IMR-90 (cell line): ENCODE data around the gene RASGRF2. TPM values are rescaled to one million over a fixed set of nuclear protein-coding genes. Genes with fewer than 3 reads are reported as not detected.

ENCODE experiments used
- ATAC-seq: fragments of 200-7000 bp; cut with Tn5 transposase; 2 replicates; pipeline ENCODE4 v1.9.1; 2020; ENCODE audit warnings: low read depth, mild to moderate bottlenecking, moderate library complexity
- BruUV-seq: library from RNA; stranded (reverse); fragments of 400-500 nt; replicated peaks from 2 replicates; lab custom pipeline; 2021; lab: Mats Ljungman, UMichigan
- CTCF ChIA-PET: fragments of 300-600 bp; formaldehyde crosslinking; extraction: SDS; loops from one replicate; lab custom pipeline; 2021; ENCODE audit warnings: antibody characterized with exemption; lab: Yijun Ruan, JAX
- POLR2A ChIA-PET: fragments of 300-600 bp; sonication (Branson Sonifier 250); formaldehyde crosslinking; loops from one replicate; lab custom pipeline; 2022; ENCODE audit warnings: antibody characterized with exemption; ENCODE audit not compliant: unreplicated experiment; lab: Charles Lee
- DNase-seq: peaks from one replicate; pipeline ENCODE4 v3.0.0; 2013
- H2AFZ ChIP-seq: replicated peaks from 2 replicates; pipeline ENCODE3; 2013; ENCODE audit warnings: low read length, mild to moderate bottlenecking; ENCODE audit not compliant: poor library complexity
- H2AK5ac ChIP-seq: 2 replicates; pipeline ENCODE4 v1.6.1; 2013; ENCODE audit warnings: low read depth, low read length, inconsistent platforms
- H2AK9ac ChIP-seq: replicated peaks from 2 replicates; pipeline ENCODE3; 2013; ENCODE audit warnings: mild to moderate bottlenecking, low read depth, low read length, moderate library complexity; ENCODE audit not compliant: poor library complexity
- H2BK120ac ChIP-seq: 2 replicates; pipeline ENCODE4 v1.6.1; 2013; ENCODE audit warnings: low read depth, low read length, inconsistent platforms
- H2BK15ac ChIP-seq: 3 replicates; pipeline ENCODE4 v1.6.1; 2013; ENCODE audit warnings: low read depth, low read length, inconsistent platforms
- H2BK20ac ChIP-seq: 2 replicates; pipeline ENCODE4 v1.6.1; 2013; ENCODE audit warnings: low read depth, mild to moderate bottlenecking, inconsistent platforms, low read length, moderate library complexity
- H2BK5ac ChIP-seq: 2 replicates; pipeline ENCODE4 v1.6.1; 2013; ENCODE audit warnings: mild to moderate bottlenecking, low read depth, low read length, inconsistent platforms; ENCODE audit not compliant: poor library complexity, severe bottlenecking
- H3K14ac ChIP-seq: replicated peaks from 2 replicates; pipeline ENCODE4 v1.6.1; 2013; ENCODE audit warnings: low read depth, low read length, inconsistent platforms
- H3K18ac ChIP-seq: 2 replicates; pipeline ENCODE4 v1.6.1; 2013; ENCODE audit warnings: low read depth, low read length, control low read depth
- H3K23ac ChIP-seq: 2 replicates; pipeline ENCODE4 v1.6.1; 2013; ENCODE audit warnings: low read depth, low read length, inconsistent platforms
- H3K27ac ChIP-seq: 2 replicates; pipeline ENCODE4 v1.5.1; 2013; ENCODE audit warnings: mild to moderate bottlenecking, control low read depth, low read length; ENCODE audit not compliant: insufficient read depth
- H3K27me3 ChIP-seq: 2 replicates; pipeline ENCODE4 v1.6.1; 2013; ENCODE audit warnings: low read length; ENCODE audit not compliant: control insufficient read depth, insufficient read depth
- H3K36me3 ChIP-seq: 2 replicates; pipeline ENCODE4 v1.6.1; 2013; ENCODE audit warnings: low read length, mixed read lengths; ENCODE audit not compliant: control insufficient read depth, insufficient read depth
- H3K4ac ChIP-seq: 2 replicates; pipeline ENCODE4 v1.6.1; 2013; ENCODE audit warnings: low read depth, low read length, inconsistent platforms
- H3K4me1 ChIP-seq: 2 replicates; pipeline ENCODE4 v1.6.1; 2013; ENCODE audit warnings: low read length, mixed read lengths; ENCODE audit not compliant: control insufficient read depth, insufficient read depth
- H3K4me2 ChIP-seq: 2 replicates; pipeline ENCODE4 v1.6.1; 2013; ENCODE audit warnings: low read depth, mild to moderate bottlenecking, control low read depth, low read length, moderate library complexity
- H3K4me3 ChIP-seq: 2 replicates; pipeline ENCODE4 v1.5.1; 2013; ENCODE audit warnings: low read depth, mild to moderate bottlenecking, control low read depth, low read length, moderate library complexity; ENCODE audit not compliant: insufficient read depth
- H3K56ac ChIP-seq: 2 replicates; pipeline ENCODE4 v1.6.1; 2013; ENCODE audit warnings: low read length, inconsistent platforms; ENCODE audit not compliant: insufficient read depth; ENCODE audit errors: extremely low read depth
- H3K79me1 ChIP-seq, 2 experiments: 2 replicates each; pipeline ENCODE4 v1.6.1; 2013; ENCODE audit warnings: low read length in 2 of 2, inconsistent platforms in 1 of 2, low read depth in 1 of 2
- H3K9ac ChIP-seq: 2 replicates; pipeline ENCODE4 v1.6.1; 2013; ENCODE audit warnings: low read depth, low read length, control low read depth
- H3K9me1 ChIP-seq: 2 replicates; pipeline ENCODE4 v1.6.1; 2013; ENCODE audit warnings: low read length, inconsistent platforms; ENCODE audit not compliant: insufficient read depth
- H3K9me3 ChIP-seq: 2 replicates; pipeline ENCODE4 v1.6.1; 2013; ENCODE audit warnings: low read length; ENCODE audit not compliant: control insufficient read depth, insufficient read depth
- H4K20me1 ChIP-seq: 2 replicates; pipeline ENCODE4 v1.6.1; 2013; ENCODE audit warnings: low read length, inconsistent platforms; ENCODE audit not compliant: insufficient read depth
- H4K5ac ChIP-seq: 2 replicates; pipeline ENCODE4 v1.6.1; 2013; ENCODE audit warnings: mild to moderate bottlenecking, low read depth, low read length, control low read depth
- H4K8ac ChIP-seq, 2 experiments: 2 replicates each; pipeline ENCODE4 v1.6.1; 2013; ENCODE audit warnings: low read depth in 2 of 2, low read length in 2 of 2, control low read depth in 1 of 2, inconsistent platforms in 1 of 2
- H4K91ac ChIP-seq: 2 replicates; pipeline ENCODE4 v1.6.1; 2013; ENCODE audit warnings: low read depth, low read length, inconsistent platforms; ENCODE audit not compliant: insufficient read depth
- CEBPB ChIP-seq: IDR thresholded peaks from 2 replicates; pipeline ENCODE4 v1.6.1; 2012; ENCODE audit warnings: low read depth, low read length, improper control_type of control experiment
- CHD1 ChIP-seq: IDR thresholded peaks from 2 replicates; pipeline ENCODE4 v1.6.1; 2012; ENCODE audit warnings: low read depth, low read length, improper control_type of control experiment
- MAZ ChIP-seq: IDR thresholded peaks from 2 replicates; pipeline ENCODE4 v1.6.1; 2012; ENCODE audit warnings: low read depth, mild to moderate bottlenecking, low read length, improper control_type of control experiment, moderate library complexity, borderline replicate concordance
- MXI1 ChIP-seq: IDR thresholded peaks from 2 replicates; pipeline ENCODE4 v1.6.1; 2012; ENCODE audit warnings: low read depth, mild to moderate bottlenecking, low read length, moderate library complexity, borderline replicate concordance
- NFE2L2 ChIP-seq: fragments of 150-350 bp; IDR thresholded peaks from 2 replicates; pipeline ENCODE4 v1.6.1; 2016; ENCODE audit warnings: low read depth, mild to moderate bottlenecking, low read length
- WGBS, 2 experiments: methylation state at CpG; one replicate each; pipeline versions ENCODE4 v1.1.5 to v1.1.7; 2013; ENCODE audit warnings: missing lambda C conversion rate in 2 of 2; ENCODE audit not compliant: insufficient read length in 1 of 2; ENCODE audit errors: extremely low coverage in 2 of 2; 5-methylcytosine and 5-hydroxymethylcytosine counted together
- dilution Hi-C: fragments of 300-500 bp; cut with HindIII; formaldehyde crosslinking; loops from one replicate; pipeline ENCODE4 v1.14.3; 2018; ENCODE audit warnings: low sequenced_read_pairs; ENCODE audit not compliant: unreplicated experiment
- in situ Hi-C: fragments of 300-500 bp; cut with MboI; formaldehyde crosslinking; loops from 3 replicates; pipeline ENCODE4 v1.14.3; 2019; ENCODE audit warnings: low sequenced_read_pairs, inconsistent platforms, mixed read lengths
- intact Hi-C: fragments of 100-400 bp; cut with micrococcal nuclease; formaldehyde crosslinking; loops from 2 replicates; pipeline ENCODE4 v1.10.0; 2022
- polyA plus RNA-seq, 3 experiments: library from polyadenylated mRNA; depleted of rRNA; stranded (reverse); fragments of >200 nt; gene quantifications; 2 replicates each; pipeline ENCODE4 v1.2.3, GENCODE V29; 2012; ENCODE audit warnings: low replicate concordance in 1 of 3
- total RNA-seq: library from RNA; depleted of rRNA; stranded (reverse); fragments of >200 nt; gene quantifications from 2 replicates; pipeline ENCODE4 v1.2.3, GENCODE V29; 2012
- TF ChIP-seq, protein P1 (sequence below): conservative IDR thresholded peaks from 2 replicates; pipeline ENCODE4 v1.5.1; 2012; ENCODE audit warnings: mild to moderate bottlenecking, low read depth, low read length, improper control_type of control experiment
- TF ChIP-seq, protein P2 (sequence below): fragments of 150-350 bp; IDR thresholded peaks from 2 replicates; pipeline ENCODE4 v1.6.1; 2016; ENCODE audit warnings: low read depth, mild to moderate bottlenecking, low read length, moderate library complexity, borderline replicate concordance
- TF ChIP-seq, protein P3 (sequence below): fragments of 150-350 bp; IDR thresholded peaks from 2 replicates; pipeline ENCODE4 v1.6.1; 2017; ENCODE audit warnings: mild to moderate bottlenecking, antibody characterized with exemption, low read length, low read depth

Gene RASGRF2
- total and polyA plus RNA-seq, 2 of the 4 experiments (the other 2 are of a cell fraction), result 2.9 to 5.0 TPM

DNA sequence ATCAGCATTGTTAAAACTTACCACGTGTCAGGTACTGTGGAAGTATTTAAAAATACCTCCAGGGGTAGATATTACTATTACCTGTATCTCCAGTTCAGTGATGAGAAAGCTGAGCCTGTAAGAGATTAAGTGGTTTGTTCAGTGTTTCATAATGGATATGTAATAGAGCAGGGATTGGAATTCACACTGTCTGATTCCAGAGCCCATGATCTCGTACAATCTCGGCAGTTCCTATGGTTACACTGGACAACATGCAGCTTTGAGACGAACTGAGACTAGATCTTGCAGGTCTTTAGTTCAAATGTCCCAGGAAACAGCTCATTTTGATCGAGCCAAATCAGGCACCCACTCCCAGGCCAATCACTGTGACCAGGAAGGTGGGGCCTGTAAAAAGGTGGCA lies 8.8 kb upstream of the RASGRF2 start:
- TF ChIP-seq NFE2L2 (no peak), CHD1 (no peak), MAZ (no peak), CEBPB (no peak), MXI1 (no peak)
- TF ChIP-seq, protein P1, sequence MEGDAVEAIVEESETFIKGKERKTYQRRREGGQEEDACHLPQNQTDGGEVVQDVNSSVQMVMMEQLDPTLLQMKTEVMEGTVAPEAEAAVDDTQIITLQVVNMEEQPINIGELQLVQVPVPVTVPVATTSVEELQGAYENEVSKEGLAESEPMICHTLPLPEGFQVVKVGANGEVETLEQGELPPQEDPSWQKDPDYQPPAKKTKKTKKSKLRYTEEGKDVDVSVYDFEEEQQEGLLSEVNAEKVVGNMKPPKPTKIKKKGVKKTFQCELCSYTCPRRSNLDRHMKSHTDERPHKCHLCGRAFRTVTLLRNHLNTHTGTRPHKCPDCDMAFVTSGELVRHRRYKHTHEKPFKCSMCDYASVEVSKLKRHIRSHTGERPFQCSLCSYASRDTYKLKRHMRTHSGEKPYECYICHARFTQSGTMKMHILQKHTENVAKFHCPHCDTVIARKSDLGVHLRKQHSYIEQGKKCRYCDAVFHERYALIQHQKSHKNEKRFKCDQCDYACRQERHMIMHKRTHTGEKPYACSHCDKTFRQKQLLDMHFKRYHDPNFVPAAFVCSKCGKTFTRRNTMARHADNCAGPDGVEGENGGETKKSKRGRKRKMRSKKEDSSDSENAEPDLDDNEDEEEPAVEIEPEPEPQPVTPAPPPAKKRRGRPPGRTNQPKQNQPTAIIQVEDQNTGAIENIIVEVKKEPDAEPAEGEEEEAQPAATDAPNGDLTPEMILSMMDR, result no peak
- TF ChIP-seq, protein P2, sequence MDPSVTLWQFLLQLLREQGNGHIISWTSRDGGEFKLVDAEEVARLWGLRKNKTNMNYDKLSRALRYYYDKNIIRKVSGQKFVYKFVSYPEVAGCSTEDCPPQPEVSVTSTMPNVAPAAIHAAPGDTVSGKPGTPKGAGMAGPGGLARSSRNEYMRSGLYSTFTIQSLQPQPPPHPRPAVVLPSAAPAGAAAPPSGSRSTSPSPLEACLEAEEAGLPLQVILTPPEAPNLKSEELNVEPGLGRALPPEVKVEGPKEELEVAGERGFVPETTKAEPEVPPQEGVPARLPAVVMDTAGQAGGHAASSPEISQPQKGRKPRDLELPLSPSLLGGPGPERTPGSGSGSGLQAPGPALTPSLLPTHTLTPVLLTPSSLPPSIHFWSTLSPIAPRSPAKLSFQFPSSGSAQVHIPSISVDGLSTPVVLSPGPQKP, result no peak
- TF ChIP-seq, protein P3, sequence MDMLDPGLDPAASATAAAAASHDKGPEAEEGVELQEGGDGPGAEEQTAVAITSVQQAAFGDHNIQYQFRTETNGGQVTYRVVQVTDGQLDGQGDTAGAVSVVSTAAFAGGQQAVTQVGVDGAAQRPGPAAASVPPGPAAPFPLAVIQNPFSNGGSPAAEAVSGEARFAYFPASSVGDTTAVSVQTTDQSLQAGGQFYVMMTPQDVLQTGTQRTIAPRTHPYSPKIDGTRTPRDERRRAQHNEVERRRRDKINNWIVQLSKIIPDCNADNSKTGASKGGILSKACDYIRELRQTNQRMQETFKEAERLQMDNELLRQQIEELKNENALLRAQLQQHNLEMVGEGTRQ, result no peak
- H3K4me3 ChIP-seq, result no peak overlapping the region
- no peak overlapping the region for H3K4ac ChIP-seq
- no TSS peak for BruUV-seq
- no peak overlapping the region for H2BK20ac ChIP-seq
- no peaks in the 10 kb centered on the region for H3K9me1 ChIP-seq
- no peak overlapping the region for H3K23ac ChIP-seq
- no peaks in the 10 kb centered on the region for H3K9me3 ChIP-seq
- no peaks in the 10 kb centered on the region for H3K27me3 ChIP-seq
- DNase-seq (peak; percentile 3), ATAC-seq (no peak)
- no peak overlapping the region for H3K27ac ChIP-seq
- H4K5ac ChIP-seq, result no peak overlapping the region
- POLR2A ChIA-PET, result no interaction called here
- no peak overlapping the region for H3K14ac ChIP-seq
- no CpG with 5 or more reads among the region's 5 CpGs for WGBS, 2 experiments
- H4K20me1 ChIP-seq, result no peaks in the 10 kb centered on the region
- no peak overlapping the region for H3K56ac ChIP-seq
- H4K91ac ChIP-seq, result no peak overlapping the region
- no peak overlapping the region for H3K4me2 ChIP-seq
- no peak overlapping the region for H2BK120ac ChIP-seq
- dilution Hi-C loops, result no loop called here
- no peaks in the 10 kb centered on the region for H3K79me1 ChIP-seq
- H2BK15ac ChIP-seq, result no peak overlapping the region
- no peak overlapping the region for H2BK5ac ChIP-seq
- H2AFZ ChIP-seq, result no peak overlapping the region
- no peaks in the 10 kb centered on the region for H3K36me3 ChIP-seq
- no peak overlapping the region for H2AK5ac ChIP-seq
- intact Hi-C loops, result no loop called here
- H3K9ac ChIP-seq, result no peak overlapping the region
- H3K4me1 ChIP-seq, result no peaks in the 10 kb centered on the region
- H3K18ac ChIP-seq, result no peak overlapping the region
- CTCF ChIA-PET, result no interaction called here
- in situ Hi-C loops, result no loop called here
- H2AK9ac ChIP-seq, result no peak overlapping the region
- H4K8ac ChIP-seq, result no peak overlapping the region
